ENCODE data around the gene DQX1.
A peak's percentile ranks its signal among the peaks of the same experiment; 100 is the strongest.

DQX1 gene

GRCh38 chr2:74472086-74472944 is 53.7 kb downstream of the DQX1 start, which contains the start of gene MRPL53 (continued):
- peak; percentile 21; the same call in 1 of the 2 replicates for TF ChIP-seq ZNF561 (tag by site-specific recombination; IDR thresholded peaks at IDR 0.05; ENCODE audit: borderline replicate concordance)
- TF ChIP-seq ZNF645 (tag by site-specific recombination; IDR thresholded peaks at IDR 0.05) = no peak
- no peak for TF ChIP-seq ZNF707 (tag by site-specific recombination; IDR thresholded peaks at IDR 0.05)
- no peak for TF ChIP-seq ZNF214 (tag by site-specific recombination; IDR thresholded peaks at IDR 0.05; ENCODE audit: borderline replicate concordance)
- no peak for TF ChIP-seq ZNF350 (tag by site-specific recombination; IDR thresholded peaks at IDR 0.05)
- peak; percentile 90 for TF ChIP-seq SP2 (tag by site-specific recombination; IDR thresholded peaks at IDR 0.05)
- no peak for TF ChIP-seq ZNF157 (tag by site-specific recombination; IDR thresholded peaks at IDR 0.05)
- no peak for TF ChIP-seq ZNF169 (tag by site-specific recombination; IDR thresholded peaks at IDR 0.05)
- TF ChIP-seq PATZ1 (tag by site-specific recombination; IDR thresholded peaks at IDR 0.05) = no peak
- TF ChIP-seq ZNF670 (tag by site-specific recombination; IDR thresholded peaks at IDR 0.05; ENCODE audit: low read depth) = no peak
- TF ChIP-seq SALL2 (tag by site-specific recombination; IDR thresholded peaks at IDR 0.05; ENCODE audit: borderline replicate concordance) = no peak
- no peak for TF ChIP-seq ZNF416 (tag by site-specific recombination; IDR thresholded peaks at IDR 0.05)
- TF ChIP-seq ZNF132 (tag by site-specific recombination; IDR thresholded peaks at IDR 0.05; ENCODE audit: borderline replicate concordance) = no peak
- no peak for TF ChIP-seq ZNF16 (tag by site-specific recombination; IDR thresholded peaks at IDR 0.05; ENCODE audit: low read depth)
- TF ChIP-seq ATF2 (tag by site-specific recombination; IDR thresholded peaks at IDR 0.05; ENCODE audit: low read depth) = no peak
- TF ChIP-seq GLI2 (tag by site-specific recombination; IDR thresholded peaks at IDR 0.05; ENCODE audit: borderline replicate concordance, low read depth) = no peak
- TF ChIP-seq ZXDB (tag by site-specific recombination; IDR thresholded peaks at IDR 0.05) = peak; percentile 74
- no peak for TF ChIP-seq ZNF704 (tag by site-specific recombination; IDR thresholded peaks at IDR 0.05)
- TF ChIP-seq BCL6B (tag by site-specific recombination; IDR thresholded peaks at IDR 0.05) = no peak
- TF ChIP-seq ZNF184 (tag by site-specific recombination; IDR thresholded peaks at IDR 0.05) = no peak
- no peak for TF ChIP-seq ZNF292 (tag by site-specific recombination; IDR thresholded peaks at IDR 0.05; ENCODE audit: borderline replicate concordance, low read depth)
- TF ChIP-seq GLI4 (tag by site-specific recombination; IDR thresholded peaks at IDR 0.05) = no peak; the same call in 1 of the 2 replicates
- no peak for TF ChIP-seq ZBTB7A (tag by site-specific recombination; IDR thresholded peaks at IDR 0.05; ENCODE audit: low read depth)
- peak; percentile 50; the same call in 1 of the 2 replicates for TF ChIP-seq ZBTB48 (tag by site-specific recombination; IDR thresholded peaks at IDR 0.05)
- TF ChIP-seq SCRT1 (tag by site-specific recombination; IDR thresholded peaks at IDR 0.05; ENCODE audit: borderline replicate concordance) = peak; percentile 16; the same call in 1 of the 2 replicates
- TF ChIP-seq ZNF302 (tag by site-specific recombination; IDR thresholded peaks at IDR 0.05; ENCODE audit: low read depth) = no peak
- no peak for TF ChIP-seq ZNF121 (tag by site-specific recombination; IDR thresholded peaks at IDR 0.05)
- TF ChIP-seq RBAK (tag by site-specific recombination; IDR thresholded peaks at IDR 0.05) = no peak
- TF ChIP-seq ZBTB20 (tag by site-specific recombination; IDR thresholded peaks at IDR 0.05) = peak; percentile 40
- no peak; the same call in 1 of the 2 replicates for TF ChIP-seq KLF17 (tag by site-specific recombination; IDR thresholded peaks at IDR 0.05)
- peak; percentile 40; the same call in 1 of the 2 replicates for TF ChIP-seq ZNF366 (tag by site-specific recombination; conservative IDR thresholded peaks at IDR 0.05)
